Measurements from ENCODE around the gene SAMHD1.
"Not testable (repeated sequence)": the region's sequence is repeated elsewhere in the genome, so short reads cannot be mapped to it uniquely, and the experiment has no call there.

The SAMHD1 gene

DNA sequence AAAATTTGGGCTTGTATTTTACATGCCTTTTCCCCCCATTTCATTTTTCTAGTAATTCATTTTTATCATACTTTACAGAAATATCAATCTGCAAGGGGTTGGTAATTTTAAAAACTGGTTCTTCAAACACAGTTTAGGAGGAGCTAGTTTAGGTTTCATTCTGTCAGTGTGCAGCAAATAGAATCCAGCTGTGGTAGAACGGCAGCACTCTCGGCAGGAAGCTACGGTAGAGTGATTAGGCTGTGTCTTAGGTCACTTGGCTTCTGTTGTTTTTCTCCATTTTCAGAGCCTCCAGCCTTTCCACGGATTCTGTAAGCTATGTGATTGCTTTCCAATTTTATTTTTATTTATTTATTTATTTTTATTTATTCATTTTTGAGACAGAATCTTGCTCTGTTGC is 42.9 kb downstream of the SAMHD1 start:
- H3K9me3 Mint-ChIP-seq: no peaks in the 10 kb centered on the region
- H3K36me3 Mint-ChIP-seq (ENCODE audit: low read depth): peaks cover 41% of the 10 kb centered on the region
- no peak overlapping the region for H3K4me3 Mint-ChIP-seq
- H3K4me1 Mint-ChIP-seq (ENCODE audit: low read depth): peaks cover 12% of the 10 kb centered on the region
- no peaks in the 10 kb centered on the region for H3K27me3 Mint-ChIP-seq (ENCODE audit: low read depth)
- H3K27ac Mint-ChIP-seq: no peak overlapping the region

DNA sequence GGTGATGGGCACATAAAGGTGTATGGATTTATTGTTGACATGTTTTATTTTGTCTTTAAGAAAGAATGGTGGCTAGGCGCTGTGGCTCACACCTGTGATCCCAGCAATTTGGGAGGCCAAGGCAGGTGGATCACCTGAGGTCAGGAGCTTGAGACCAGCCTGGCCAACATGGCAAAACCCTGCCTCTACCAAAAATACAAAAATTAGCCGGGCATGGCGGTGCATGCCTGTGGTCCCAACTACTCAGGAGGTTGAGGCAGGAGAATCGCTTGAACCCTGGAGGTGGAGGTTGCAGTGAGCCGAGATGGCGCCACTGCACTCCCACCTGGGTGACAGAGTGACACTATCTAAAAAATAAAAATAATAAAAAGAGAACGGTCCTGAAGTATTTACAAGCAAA is 45.4 kb downstream of the SAMHD1 start:
- H3K36me3 Mint-ChIP-seq (ENCODE audit: low read depth): peaks cover 43% of the 10 kb centered on the region
- not testable (repeated sequence) for H3K27me3 Mint-ChIP-seq (ENCODE audit: low read depth); H3K9me3 Mint-ChIP-seq; H3K27ac Mint-ChIP-seq; H3K4me3 Mint-ChIP-seq
- peaks cover 11% of the 10 kb centered on the region for H3K4me1 Mint-ChIP-seq (ENCODE audit: low read depth)

DNA sequence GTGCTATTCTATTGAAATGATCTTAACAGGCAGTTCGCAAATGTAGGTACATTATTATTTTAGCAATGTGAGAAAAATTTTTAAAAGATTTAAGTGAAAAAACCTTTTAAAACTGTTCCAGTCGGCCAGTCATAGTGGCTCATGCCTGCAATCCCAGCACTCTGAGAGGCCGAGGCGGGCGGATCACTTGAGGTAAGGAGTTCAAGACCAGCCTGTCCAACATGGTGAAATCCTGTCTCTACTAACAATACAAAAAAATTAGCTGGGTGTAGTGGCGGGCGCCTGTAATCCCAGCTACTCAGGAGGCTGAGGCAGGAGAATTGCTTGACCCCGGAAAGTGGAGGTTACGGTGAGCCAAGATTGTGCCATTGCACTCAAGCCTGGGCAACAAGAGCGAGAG is 45.9 kb downstream of the SAMHD1 start:
- not testable (repeated sequence) for H3K9me3 Mint-ChIP-seq; H3K27me3 Mint-ChIP-seq (ENCODE audit: low read depth); H3K4me3 Mint-ChIP-seq; H3K27ac Mint-ChIP-seq
- Mint-ChIP-seq H3K36me3 (ENCODE audit: low read depth) (peaks cover 44% of the 10 kb centered on the region), H3K4me1 (ENCODE audit: low read depth) (peaks cover 11% of the 10 kb centered on the region)

GRCh38 chr20:36904690-36905089 is 46.8 kb downstream of the SAMHD1 start:
- Mint-ChIP-seq H3K27me3 (ENCODE audit: low read depth) (no peaks in the 10 kb centered on the region), H3K4me1 (ENCODE audit: low read depth) (peaks cover 11% of the 10 kb centered on the region), H3K9me3 (no peaks in the 10 kb centered on the region), H3K27ac (peak overlapping the region; percentile 82), H3K4me3 (peak overlapping the region; percentile 54), H3K36me3 (ENCODE audit: low read depth) (peaks cover 43% of the 10 kb centered on the region)

DNA sequence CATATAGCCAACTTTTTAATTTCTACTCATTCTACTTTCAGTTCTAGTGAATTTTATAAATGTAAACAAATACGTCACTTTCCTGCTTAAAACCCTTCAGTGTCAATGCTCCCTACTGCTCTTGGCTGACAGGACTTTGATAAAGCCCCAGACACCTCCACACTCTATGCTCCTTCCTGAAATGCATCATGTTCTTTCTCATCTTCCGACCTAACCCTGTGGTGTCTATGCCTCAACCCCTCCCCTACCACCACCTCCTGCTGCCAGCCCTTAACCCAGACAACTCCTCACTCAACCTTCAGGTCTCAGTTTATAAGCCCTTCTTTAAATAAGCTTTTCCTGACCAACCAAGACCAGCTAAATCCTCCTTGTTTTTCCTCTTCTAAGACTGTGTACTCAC is 56.5 kb downstream of the SAMHD1 start:
- H3K9me3 Mint-ChIP-seq: no peaks in the 10 kb centered on the region
- no peaks in the 10 kb centered on the region for H3K27me3 Mint-ChIP-seq (ENCODE audit: low read depth)
- peaks cover 57% of the 10 kb centered on the region for H3K36me3 Mint-ChIP-seq (ENCODE audit: low read depth)
- H3K4me3 Mint-ChIP-seq: no peak overlapping the region
- H3K27ac Mint-ChIP-seq: peak overlapping the region; percentile 37
- peaks cover 9% of the 10 kb centered on the region for H3K4me1 Mint-ChIP-seq (ENCODE audit: low read depth)

- H3K4me1 Mint-ChIP-seq (ENCODE audit: low read depth): peaks cover 9% of the 10 kb centered on the region
- peaks cover 56% of the 10 kb centered on the region for H3K36me3 Mint-ChIP-seq (ENCODE audit: low read depth)
- no peaks in the 10 kb centered on the region for H3K27me3 Mint-ChIP-seq (ENCODE audit: low read depth)
- no peak overlapping the region for H3K27ac Mint-ChIP-seq
- no peaks in the 10 kb centered on the region for H3K9me3 Mint-ChIP-seq
- no peak overlapping the region for H3K4me3 Mint-ChIP-seq
These were observed 57.7 kb downstream of the SAMHD1 start for GRCh38 chr20:36893801-36894200.

DNA sequence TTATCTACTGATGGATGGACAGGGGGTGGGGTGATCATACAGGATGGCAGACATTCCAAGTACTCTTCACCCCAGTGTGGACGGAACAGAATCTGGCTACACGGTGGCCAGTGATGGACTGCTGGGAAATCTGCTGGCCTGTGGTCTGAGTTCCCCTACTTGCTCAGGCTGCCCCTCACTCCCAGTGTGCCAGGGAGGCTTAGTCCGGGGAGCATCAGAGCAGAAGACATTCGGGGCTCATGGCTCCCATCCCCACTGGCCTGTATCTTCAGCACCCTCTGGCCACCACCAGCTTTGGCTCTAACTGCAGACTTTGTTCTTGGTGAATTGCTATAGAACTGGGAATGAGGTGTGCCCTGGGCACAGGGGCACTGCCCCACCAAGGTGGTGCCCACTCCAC is 60.3 kb downstream of the SAMHD1 start:
- Mint-ChIP-seq H3K4me1 (ENCODE audit: low read depth) (peaks cover 8% of the 10 kb centered on the region), H3K4me3 (no peak overlapping the region), H3K9me3 (no peaks in the 10 kb centered on the region), H3K36me3 (ENCODE audit: low read depth) (peaks cover 42% of the 10 kb centered on the region), H3K27me3 (ENCODE audit: low read depth) (no peaks in the 10 kb centered on the region), H3K27ac (no peak overlapping the region)

- Mint-ChIP-seq H3K9me3 (no peaks in the 10 kb centered on the region), H3K4me1 (ENCODE audit: low read depth) (peaks cover 7% of the 10 kb centered on the region), H3K27me3 (ENCODE audit: low read depth) (no peaks in the 10 kb centered on the region), H3K27ac (peak overlapping the region; percentile 49), H3K4me3 (no peak overlapping the region), H3K36me3 (ENCODE audit: low read depth) (peaks cover 41% of the 10 kb centered on the region)
These were observed 60.9 kb downstream of the SAMHD1 start for GRCh38 chr20:36890586-36890985.

- Mint-ChIP-seq H3K9me3 (no peaks in the 10 kb centered on the region), H3K4me1 (ENCODE audit: low read depth) (peaks cover 5% of the 10 kb centered on the region), H3K36me3 (ENCODE audit: low read depth) (peaks cover 37% of the 10 kb centered on the region), H3K27me3 (ENCODE audit: low read depth) (no peaks in the 10 kb centered on the region), H3K4me3 (no peak overlapping the region), H3K27ac (no peak overlapping the region)
These were observed 62.5 kb downstream of the SAMHD1 start for GRCh38 chr20:36888880-36889516.

DNA sequence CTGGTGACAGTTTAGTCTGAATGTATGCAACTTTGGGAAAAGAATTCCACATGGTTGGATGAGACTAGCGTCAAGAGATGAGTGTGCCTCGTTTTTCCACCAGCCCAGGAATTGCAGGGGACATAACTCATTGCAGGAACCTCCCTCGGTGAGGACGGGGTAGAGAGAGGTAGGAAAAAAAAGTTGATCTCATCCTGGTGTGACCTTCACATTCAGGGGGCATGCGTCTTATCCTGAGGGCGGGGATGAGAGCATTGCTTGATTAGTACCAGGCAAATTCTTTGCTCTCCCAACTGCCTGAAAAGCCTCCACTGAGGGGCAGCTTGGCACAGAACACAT is 63.8 kb downstream of the SAMHD1 start:
- H3K27ac Mint-ChIP-seq: no peak overlapping the region
- H3K36me3 Mint-ChIP-seq (ENCODE audit: low read depth): peaks cover 28% of the 10 kb centered on the region
- H3K27me3 Mint-ChIP-seq (ENCODE audit: low read depth): no peaks in the 10 kb centered on the region
- peaks cover 2% of the 10 kb centered on the region for H3K4me1 Mint-ChIP-seq (ENCODE audit: low read depth)
- no peaks in the 10 kb centered on the region for H3K9me3 Mint-ChIP-seq
- no peak overlapping the region for H3K4me3 Mint-ChIP-seq

DNA sequence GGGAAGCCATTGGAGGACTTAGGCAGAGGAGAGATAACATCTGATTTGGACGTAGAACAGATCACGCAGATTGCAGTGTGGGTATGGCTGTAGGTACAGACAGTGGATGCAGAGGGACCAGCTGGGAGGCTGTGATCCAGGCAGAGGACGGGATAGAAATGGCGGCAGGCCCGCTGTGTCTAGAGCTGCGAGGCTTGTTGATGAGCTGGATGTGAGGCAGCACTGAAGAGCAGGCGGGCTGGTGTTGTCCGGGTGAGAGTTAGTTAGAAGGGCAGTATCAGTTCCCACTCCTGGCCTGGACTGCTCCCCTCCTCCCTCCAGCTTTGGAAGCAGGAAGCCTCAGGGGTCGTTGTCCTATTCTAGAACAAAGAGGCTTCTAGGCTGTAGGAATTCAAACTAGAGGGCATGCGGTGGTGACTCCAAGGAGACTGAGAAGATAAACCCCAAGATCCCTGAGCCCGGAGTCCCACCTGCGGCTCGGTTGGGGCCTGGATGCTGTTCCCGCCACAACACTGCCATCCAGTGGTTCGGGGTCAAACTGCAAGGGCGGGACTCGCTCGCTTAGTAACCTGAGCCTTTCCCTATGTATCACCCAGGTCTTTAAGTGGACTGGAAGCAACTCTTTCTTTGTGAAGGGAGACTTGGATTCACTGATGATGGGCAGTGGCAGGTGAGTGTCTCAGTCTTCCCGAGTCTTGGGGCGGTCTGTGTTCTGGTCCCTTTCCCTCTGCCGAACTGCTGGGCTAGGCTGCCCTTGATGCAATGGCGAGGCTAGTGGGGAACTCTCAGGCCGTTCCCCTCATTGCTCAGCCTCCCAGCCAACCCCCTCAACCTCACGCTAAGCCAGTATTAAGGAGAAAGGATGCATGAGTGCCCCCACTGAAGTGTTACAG is 64.4 kb downstream of the SAMHD1 start:
- H3K4me1 Mint-ChIP-seq (ENCODE audit: low read depth): peaks cover 2% of the 10 kb centered on the region
- no peaks in the 10 kb centered on the region for H3K27me3 Mint-ChIP-seq (ENCODE audit: low read depth)
- no peak overlapping the region for H3K4me3 Mint-ChIP-seq
- no peaks in the 10 kb centered on the region for H3K9me3 Mint-ChIP-seq
- peaks cover 25% of the 10 kb centered on the region for H3K36me3 Mint-ChIP-seq (ENCODE audit: low read depth)
- no peak overlapping the region for H3K27ac Mint-ChIP-seq

DNA sequence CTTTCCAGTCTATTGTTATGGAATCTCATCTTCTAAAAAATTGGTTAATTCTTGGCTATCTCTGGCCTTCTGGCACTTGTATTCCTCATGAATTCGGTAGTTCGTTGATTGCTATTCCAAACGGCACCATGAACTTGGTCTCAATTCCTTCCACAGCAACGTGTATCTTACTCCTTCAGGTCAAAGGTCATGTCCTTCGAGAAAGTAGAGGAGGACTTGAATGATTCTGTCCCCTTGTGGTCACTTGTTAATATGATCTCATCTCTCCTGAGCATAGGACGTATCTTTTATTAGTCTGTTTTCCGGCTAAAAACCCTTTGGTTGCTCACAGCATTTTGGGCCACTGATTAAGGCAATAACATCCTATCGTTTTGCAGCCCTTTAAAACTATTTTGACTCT is 66.2 kb downstream of the SAMHD1 start:
- H3K9me3 Mint-ChIP-seq: no peaks in the 10 kb centered on the region
- H3K36me3 Mint-ChIP-seq (ENCODE audit: low read depth): peaks cover 21% of the 10 kb centered on the region
- no peak overlapping the region for H3K27ac Mint-ChIP-seq
- H3K4me3 Mint-ChIP-seq: no peak overlapping the region
- no peaks in the 10 kb centered on the region for H3K27me3 Mint-ChIP-seq (ENCODE audit: low read depth)
- H3K4me1 Mint-ChIP-seq (ENCODE audit: low read depth): peaks cover 2% of the 10 kb centered on the region

- H3K4me1 Mint-ChIP-seq (ENCODE audit: low read depth): peaks cover 2% of the 10 kb centered on the region
- H3K4me3 Mint-ChIP-seq: no peak overlapping the region
- H3K36me3 Mint-ChIP-seq (ENCODE audit: low read depth): peaks cover 12% of the 10 kb centered on the region
- no peaks in the 10 kb centered on the region for H3K27me3 Mint-ChIP-seq (ENCODE audit: low read depth)
- no peaks in the 10 kb centered on the region for H3K9me3 Mint-ChIP-seq
- no peak overlapping the region for H3K27ac Mint-ChIP-seq
These were observed 67.5 kb downstream of the SAMHD1 start for GRCh38 chr20:36883977-36884535.

- H3K27me3 Mint-ChIP-seq (ENCODE audit: low read depth): no peaks in the 10 kb centered on the region
- H3K4me3 Mint-ChIP-seq: no peak overlapping the region
- no peak overlapping the region for H3K27ac Mint-ChIP-seq
- H3K36me3 Mint-ChIP-seq (ENCODE audit: low read depth): peaks cover 9% of the 10 kb centered on the region
- H3K9me3 Mint-ChIP-seq: no peaks in the 10 kb centered on the region
- H3K4me1 Mint-ChIP-seq (ENCODE audit: low read depth): peaks cover 2% of the 10 kb centered on the region
These were observed 69.6 kb downstream of the SAMHD1 start for GRCh38 chr20:36881888-36882287.

- Mint-ChIP-seq H3K9me3 (no peaks in the 10 kb centered on the region), H3K27ac (no peak overlapping the region), H3K4me3 (no peak overlapping the region), H3K27me3 (ENCODE audit: low read depth) (no peaks in the 10 kb centered on the region), H3K4me1 (ENCODE audit: low read depth) (no peaks in the 10 kb centered on the region), H3K36me3 (ENCODE audit: low read depth) (peaks cover 9% of the 10 kb centered on the region)
These were observed 70.2 kb downstream of the SAMHD1 start for GRCh38 chr20:36881331-36881730.
